Kasumi-1 (cell line): ENCODE results near the gene FAM124A.
A peak's percentile ranks its signal among the peaks of the same experiment; 100 is the strongest.

ENCODE experiments used
- DNase-seq, 2 experiments: peaks; one replicate each; lab custom pipeline; 2025; lab: John Stamatoyannopoulos, UW

The FAM124A gene

DNA sequence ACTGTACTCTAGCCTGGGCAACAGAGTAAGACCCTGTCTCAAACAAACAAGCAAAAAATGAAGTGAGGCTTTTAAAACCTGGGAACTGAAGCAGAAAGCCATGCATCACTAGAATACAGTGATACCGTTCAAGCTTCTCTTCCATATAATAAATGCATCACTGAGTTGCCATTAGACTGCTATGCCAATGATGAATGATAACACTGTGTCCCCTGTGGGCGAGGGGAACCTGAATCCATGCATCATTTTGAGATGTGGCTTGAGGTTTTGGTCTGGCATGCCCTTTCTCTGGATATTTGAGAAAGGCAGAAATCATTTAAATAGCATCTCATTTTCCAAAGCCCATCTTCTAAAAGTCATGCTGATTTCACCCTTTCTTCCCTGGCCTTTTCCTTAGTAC lies 1.5 kb upstream of the FAM124A start:
- DNase-seq, result no peak

DNA sequence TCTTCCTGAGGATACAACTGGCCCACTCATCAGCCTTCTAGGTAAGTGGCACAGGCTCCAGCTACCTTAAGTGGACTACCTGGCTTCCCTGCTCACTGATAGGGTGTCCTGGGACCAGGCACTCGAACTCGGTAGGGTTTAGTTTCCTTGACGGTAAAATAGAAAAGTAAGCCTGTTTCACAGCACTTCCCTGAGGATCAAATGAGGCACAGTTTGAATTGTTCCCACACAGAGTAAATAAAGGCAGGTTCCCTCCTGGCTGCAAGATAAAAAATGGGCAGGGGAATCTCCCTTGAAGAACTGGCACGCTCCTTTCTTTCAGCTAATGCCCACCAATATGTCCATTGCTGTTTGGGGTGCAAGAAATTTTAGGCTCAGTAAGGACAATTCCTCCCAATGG lies 1.1 kb upstream of the FAM124A start:
- DNase-seq, result no peak

DNA sequence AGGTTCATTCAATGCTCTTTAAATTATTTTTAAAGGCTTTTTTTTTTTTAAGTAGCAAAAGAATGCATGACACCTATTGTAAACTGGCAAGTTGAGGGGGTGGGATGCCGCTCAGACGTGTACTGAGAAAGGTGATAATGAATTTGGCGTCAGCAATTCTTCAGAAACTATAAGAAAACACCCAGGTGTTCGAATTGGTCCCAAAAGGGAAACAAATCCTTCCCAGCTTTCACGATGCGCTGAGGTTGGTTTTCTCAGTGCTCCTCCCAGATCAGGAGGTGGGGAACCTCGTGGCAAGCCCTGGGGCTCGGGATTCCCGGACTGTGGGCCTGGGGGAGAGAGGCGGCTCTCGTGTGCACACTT lies 543 bp upstream of the FAM124A start:
- no peak for DNase-seq

DNA sequence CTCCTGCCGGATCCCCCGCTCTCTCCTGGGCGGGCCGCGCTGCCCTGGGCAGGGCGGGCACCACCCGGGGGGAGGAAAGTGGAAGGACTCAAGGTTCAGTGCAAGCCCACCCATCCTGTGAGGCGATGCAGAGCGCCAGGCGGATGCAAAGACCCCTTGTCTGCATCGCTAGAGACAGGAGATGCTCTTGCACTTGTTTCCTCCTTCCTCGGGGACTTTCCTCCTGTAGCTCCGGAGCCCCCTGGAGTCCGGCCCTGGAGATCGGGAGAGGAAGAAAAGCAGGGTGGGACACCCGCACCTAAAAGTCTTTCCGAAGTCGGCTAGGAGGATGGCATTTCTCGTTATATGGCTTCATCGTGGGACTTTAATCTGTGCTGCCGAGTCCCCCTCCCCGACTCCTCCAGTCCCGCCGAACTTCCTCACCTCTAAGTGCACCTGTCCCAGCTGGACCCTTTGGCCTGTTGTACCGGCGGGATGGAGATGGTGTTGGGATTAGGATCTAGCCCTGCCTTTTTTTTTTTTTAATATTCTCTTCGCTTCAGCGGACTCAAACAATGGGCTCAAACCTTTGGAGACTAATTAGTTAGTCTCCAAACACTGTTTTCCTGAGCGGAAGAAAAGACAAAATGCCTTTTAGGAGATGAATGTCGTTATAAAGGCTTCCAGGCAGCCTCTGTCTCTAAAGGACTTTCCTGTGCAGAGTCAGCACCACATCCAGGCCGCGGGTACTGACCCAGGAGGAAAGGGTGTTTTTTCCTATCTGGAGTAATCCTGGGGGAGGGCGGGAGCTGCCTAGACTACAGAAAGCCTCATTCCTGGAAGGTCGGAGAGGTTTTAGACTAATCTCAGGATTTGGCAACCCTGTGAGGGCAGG lies 725 bp downstream of the FAM124A start:
- no peak for DNase-seq

DNA sequence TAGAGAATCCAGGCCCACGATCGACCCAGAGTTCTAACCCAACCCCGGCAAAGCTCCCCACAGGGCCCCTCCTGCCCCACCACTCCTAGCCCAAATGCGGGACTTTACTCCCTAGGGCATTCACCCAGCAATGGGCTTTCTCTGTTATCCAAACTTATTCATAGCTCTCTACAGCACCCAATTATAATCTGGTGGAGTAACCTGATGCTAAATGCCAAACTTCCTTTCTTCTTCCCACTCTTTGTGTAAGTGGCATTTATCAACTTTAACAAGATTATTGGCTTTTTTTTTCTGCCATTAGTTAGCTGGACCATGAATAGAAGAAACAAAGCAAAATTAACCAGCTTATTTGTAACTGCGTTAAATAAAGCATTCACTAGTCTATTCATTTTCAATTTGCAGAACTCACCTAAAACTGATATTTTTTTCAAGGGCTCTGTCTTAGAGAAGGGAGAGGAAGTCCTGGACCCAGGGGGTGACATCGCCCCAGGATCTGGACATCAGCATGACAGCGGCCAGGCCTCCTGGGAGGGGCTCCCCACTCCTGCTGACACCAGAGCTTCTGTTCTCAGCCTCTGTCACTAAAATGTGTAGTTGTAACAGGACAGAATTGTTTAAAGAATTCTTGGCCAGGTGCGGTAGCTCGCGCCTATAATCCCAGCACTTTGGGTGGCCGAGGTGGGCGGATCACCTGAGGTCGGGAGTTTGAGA lies 1.5 kb downstream of the FAM124A start:
- no peak for DNase-seq

DNA sequence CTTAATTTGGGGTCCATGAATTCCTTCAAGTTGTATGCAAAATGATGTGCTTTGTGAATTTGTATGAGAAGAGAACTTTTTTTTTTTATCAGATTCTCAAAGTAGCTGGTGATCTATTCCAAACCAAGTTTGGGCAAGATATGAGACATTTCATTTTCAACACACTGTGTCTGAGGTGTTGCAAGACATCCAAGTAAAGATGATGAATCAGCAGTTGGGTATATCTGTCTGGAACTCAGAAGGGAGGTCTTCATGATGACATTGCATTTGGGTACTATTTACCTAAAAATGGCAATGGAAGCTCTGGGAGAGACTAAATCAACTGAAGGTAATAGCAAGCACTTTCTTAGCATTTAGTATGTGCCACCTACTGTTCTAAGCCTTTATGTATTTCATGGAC lies 2.8 kb downstream of the FAM124A start:
- DNase-seq, result no peak

DNA sequence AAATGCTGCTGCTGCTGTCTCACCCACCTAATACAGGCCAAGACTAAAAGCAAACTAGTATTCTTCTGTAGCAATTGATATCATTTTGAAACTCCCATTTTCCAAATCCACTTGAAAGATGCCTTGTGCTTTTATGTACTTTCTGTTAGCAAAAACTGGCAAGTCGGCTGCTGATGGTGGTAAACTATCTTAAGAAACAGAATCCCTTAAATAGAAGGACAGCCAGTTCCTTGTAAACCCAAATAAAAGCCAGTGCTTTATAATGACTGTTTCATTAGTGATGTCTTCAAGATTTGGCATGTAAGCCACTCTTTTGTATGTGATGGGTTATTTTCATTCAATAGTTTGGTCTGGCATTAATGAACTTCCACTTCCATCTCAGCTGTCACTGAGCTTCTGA lies 5.2 kb downstream of the FAM124A start:
- DNase-seq, result no peak

DNA sequence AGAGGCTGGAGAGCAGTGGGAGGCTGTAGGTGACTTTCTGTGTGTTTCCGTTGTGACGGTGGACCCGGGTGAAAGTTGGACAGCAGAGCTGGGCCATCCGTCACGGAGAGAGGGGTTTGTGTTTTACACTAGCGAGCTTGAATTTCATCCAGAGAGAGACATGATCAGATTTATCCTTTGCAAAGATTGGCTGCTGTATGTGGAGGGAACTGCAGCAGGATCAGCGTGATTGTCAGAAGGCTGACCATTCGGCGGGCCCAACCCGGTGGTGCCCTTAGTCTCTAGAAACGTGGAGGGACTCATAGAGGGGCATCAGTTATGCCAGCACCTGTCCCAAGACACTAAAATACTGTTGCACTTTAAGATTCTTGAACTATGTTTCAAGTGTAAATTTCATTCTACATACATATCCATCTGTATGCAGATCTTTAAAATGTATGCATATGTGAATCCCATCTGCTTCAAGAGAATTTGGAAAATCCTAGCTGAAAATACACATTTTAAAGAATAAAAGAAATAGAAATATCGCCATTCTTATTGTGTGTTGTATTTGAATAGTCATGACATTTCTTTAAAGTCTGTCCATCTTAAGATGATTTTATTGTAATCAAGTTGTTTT lies 7.0 kb downstream of the FAM124A start:
- no peak for DNase-seq

DNA sequence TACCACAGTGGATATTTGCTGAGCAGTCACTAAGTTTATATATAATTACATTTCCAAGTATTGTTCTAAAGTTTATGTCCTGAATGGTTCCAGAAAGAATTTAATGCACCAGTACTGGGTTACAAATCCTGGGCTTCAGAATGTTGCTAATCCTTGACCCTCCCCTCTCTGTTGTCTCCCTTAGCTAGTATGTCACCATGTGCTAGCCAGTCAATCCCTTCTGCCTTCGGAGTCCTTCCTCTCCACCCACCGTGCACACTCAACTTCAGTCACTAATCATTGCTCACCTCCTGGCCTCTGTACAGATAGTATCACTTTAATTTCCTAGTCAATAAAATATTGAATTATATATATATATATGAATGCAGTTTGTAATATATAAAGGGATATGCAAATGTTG lies 7.5 kb downstream of the FAM124A start:
- DNase-seq, result no peak

DNA sequence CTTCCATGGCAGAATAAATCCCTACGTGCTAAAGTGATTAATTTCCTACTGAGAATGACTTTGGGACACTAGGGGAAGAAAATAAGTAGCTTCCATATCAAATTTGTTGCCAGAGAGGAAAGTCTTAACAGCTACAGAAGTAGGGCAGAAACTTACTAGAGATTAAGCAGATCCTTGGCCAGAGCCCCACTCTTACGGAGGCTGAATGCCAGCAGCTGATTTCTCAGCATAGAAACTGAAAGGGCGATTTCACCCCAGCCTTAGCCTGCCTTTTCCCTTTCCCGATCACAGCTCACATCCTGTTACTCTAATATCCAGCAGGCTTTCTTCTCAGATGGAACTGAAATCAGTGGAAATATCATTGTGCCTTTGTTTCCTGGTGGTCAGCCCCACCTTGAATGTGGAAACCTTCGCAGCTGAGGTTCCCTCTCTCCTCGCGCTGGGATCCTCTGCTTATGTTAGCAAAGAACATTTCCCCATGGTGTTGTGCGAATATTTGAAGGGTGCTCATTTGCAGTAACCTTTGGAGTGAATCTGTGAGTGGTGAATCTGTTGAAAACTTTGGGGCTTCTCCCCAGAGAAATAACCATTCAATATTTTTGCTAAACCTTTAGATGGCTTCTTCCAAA lies 8.4 kb downstream of the FAM124A start:
- DNase-seq, result no peak

DNA sequence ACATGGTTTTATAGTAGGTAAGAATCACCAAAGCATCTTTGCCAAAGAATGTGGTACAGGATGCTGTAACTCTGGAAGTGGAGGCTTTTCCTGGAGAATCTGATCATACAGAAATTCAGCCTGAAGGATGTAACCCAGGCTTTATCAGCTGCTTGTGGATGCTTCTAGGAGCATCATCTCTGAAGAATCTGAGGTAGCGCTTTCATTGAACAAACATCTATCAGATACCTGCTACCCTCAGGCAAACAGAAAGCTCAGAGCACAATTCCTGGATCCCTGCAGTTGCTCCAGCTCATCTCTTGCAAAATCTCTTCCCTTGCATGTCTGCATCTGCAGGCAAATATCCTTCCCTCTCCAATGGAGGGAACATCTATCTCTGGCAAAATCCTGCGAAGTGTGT lies 9.3 kb downstream of the FAM124A start:
- no peak for DNase-seq

DNA sequence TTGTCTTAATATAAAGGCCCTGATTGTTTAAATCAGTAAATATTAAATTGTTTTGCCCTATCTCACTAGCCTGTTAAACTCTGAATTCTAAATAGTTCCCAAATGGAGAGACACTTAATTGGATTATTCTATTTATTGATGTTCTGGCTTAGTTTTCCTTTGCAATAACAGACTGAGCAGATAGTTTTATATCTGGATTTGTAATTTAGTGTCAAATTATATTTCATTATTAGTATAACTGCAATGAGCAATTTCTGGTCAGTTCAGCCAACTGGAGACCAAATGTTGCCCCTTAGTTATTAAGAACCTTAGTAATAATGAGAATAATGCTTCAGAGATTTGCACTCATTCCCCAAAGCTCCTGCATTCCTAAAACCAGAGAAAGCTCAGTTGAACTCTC lies 10.1 kb downstream of the FAM124A start:
- no peak for DNase-seq

DNA sequence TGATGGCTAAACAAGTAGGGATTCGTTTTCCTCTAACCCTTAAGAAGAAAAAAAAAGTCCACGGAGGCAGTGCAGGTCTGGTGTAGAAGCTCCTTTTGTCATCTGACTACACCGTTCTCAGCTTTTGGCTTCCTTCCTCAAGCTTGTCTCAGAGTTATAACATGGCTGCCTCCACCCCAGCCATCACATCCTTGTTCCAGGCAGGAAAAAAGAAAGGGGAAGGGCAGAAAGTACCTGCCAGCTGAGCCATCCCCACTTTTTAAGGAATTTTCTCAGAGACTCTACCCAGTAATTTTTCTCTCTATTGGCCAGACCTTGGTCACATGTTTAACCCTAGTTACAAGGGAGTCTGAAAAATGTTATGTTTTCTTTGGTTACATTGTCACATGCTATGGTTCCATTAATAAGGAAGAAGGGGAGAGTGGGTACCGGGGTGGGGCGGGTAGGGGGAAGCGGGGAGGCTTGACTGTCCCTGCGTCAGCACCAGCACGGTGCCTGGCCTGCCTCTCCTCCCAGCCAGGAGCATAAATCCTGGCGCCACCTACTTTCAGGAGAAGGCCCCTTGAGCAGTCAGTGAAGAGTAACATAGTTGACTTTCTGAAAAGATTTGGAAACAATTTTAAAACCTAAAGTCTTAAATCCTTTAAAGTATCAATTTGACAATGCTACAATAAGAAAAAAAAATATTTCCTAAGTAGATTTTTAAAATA lies 11.1 kb downstream of the FAM124A start:
- no peak for DNase-seq

DNA sequence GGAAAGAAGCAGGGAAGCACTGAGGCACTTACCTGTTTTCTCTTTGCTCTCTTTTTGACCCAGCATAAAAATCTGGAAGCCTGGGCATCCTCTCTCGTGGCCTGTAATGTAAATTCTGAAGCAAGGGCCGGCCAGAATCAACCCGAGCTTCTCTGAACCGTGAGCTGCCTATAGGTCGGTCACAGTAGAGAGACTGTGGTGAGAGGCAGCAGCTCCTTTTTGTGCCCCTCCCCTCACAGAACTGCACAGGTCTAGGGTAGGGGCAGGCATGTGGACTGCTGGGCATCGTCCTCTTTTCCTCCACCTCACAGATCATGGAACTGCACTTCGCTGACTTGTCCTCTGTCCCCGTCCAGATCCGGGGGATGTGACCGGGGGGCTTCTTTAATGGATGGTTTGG lies 12.5 kb downstream of the FAM124A start:
- DNase-seq, result no peak

DNA sequence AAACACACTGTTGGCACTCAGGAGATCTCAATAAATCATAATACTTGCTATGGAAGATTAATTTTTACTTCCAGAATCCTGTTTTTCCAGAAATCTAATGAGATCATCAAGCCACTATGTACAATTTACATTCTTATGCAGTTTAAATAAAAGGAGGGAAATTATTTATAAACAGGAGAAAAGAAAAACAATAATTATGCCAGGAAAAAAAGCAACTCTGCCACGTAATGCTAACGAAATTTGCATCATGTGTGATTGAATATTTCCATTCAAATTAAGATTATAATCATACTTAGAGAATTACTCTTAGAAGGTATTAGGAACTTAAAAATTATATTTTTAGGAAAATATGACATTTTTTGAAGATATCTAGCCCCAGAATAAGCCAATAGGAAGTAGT lies 13.0 kb downstream of the FAM124A start:
- DNase-seq, result no peak

DNA sequence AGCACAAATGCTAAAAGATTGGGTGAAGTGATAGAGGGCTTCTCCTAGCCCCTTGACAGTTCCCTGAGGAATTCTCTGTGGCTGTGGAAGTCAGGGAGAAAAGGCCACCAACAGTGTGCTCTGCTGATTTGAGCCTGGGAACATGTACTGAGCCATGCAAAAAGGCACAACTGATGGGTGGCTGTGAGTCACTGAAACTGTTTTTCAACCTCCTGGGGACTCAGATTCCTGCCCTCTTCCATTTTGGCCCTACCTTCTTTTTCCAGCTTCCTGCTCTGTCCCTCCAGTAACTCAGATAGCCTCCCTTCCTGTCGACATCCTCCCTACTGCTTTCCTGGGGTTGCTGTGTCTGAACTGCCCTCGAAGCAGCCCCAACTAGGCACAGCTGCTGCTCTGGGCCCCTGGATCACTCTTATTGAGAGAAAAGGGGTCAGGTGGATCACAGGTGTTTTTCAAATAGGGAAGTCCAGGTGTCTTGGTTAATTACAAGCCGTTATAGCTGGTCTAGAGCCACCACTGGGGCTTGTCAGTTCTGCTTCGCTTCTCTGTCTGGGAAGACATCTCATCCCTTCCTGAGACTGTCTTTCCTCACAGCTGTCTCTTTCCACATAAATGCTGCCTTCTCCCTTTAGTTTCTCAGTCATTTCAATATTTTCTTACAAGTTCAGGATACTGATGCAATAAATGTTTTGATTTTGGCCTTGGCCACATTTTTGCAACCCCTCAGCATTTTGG lies 13.7 kb downstream of the FAM124A start:
- DNase-seq, result no peak

DNA sequence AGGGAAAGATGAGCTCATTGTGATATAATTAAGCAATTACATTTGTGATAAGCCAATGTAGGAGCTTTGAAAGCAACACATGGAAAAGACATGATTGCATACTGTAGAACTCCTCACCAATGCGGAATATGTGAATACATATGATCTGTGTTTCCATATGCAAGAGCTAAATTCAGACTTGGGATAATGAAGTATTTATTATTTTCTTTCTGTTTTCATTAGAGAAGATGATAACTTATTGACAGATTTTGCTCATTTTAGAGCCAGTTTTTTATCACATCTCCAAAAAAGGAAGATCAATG lies 14.2 kb downstream of the FAM124A start:
- DNase-seq, result no peak

DNA sequence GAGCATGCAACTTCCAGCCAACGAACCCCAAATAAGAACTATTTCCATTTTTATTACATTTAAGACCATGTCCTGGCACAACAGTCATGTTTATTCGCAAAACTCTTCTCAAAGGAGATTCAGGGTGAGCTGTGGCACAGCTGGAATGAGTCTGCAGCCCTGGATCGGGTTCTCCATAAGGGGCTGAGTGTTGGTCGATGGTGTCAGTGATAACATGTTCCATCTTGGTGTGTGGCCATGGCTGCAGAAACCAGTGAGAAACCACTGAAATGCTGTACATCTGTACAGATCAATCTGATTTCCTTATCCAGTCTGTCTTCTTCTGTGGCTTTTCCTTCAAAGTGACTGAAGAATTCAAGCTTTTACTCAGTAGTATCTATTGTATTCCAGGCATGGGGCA lies 15.2 kb downstream of the FAM124A start:
- DNase-seq, result no peak

DNA sequence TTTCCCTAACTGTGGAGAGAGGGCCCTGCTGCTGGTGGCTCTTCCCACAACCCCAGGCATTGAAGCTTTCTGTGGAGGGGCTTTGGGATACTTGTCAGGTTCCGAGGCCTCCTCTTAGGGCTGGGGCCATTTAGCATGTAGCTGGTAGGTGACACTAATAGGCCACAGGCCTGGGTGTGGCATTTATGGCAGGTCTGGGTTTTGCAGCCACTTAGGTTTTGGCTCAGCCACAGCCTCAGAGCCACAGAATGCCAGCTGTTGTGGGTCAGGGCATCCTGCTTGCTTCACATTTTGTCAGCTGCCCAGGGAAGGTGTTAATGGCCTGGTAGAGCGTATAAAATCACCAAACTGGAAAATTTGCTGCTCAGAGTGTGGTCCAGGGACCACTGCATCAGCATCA lies 15.7 kb downstream of the FAM124A start:
- no peak for DNase-seq

DNA sequence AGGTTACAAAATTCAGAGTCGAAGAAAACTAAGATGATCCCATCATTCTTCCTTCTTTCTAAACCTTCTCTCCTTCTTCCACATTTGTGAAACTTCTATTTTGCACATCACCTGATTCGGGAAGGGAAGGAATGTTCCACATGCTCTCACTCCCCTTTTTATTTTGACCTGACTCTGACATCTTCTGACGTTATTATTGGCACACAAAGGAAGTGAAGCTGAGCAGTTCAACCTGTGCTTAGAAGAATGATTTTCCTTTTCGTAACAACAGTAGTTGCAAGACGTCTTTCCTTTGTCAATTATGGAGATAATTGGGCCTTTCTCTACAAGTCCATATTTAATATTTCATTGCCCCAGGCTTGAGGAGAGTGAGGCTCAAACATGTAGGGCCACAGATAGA lies 18.0 kb downstream of the FAM124A start:
- DNase-seq, result no peak

DNA sequence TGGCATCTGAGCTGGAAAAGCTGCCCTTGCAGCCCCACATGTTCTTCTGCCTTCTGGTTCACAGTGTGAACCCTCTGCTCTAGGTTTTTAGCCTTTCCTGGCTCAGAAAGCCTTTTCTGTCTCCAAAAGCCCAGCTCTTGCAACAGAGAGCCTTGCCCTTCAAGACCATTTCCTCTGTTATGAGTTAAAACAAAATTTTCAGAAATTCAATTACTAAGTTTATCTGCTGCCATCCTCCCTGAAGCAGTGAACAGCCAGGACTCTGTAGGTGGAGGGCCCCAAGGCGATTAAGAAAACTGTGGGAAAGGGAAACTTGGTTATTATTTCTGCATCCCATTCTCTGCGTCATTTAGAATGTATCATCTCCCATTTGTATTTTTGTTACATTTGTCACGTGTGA lies 18.8 kb downstream of the FAM124A start:
- no peak for DNase-seq

DNA sequence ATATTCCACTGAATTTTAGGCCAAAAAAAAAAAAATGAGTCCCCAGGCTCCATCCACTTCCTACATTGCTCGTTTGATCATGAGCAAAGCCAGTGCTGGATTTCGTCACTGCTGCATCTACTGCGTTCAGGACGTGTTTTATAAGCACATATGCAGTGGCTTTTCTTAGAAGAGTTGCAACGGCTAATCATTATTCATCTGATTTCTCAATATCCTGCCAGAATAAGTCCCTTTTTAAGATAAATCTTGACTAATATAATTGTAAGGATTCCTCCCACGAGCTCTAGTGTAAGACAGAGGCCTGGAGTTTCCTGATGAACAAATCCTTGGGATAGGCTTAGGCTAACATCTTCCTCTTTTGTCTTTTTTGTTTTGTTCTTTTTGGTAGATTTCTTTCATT lies 19.5 kb downstream of the FAM124A start:
- peak; percentile 23 to 55 for DNase-seq
